HG03354 (cell line): Measurements from ENCODE around the gene NEUROD2.

Experiments used
- ATAC-seq: cut with Tn5 transposase; IDR thresholded peaks from one replicate; pipeline ENCODE4 v1.9.1; 2021; ENCODE audit warnings: mild to moderate bottlenecking; ENCODE audit not compliant: unreplicated experiment, poor library complexity, severe bottlenecking

NEUROD2 gene

DNA sequence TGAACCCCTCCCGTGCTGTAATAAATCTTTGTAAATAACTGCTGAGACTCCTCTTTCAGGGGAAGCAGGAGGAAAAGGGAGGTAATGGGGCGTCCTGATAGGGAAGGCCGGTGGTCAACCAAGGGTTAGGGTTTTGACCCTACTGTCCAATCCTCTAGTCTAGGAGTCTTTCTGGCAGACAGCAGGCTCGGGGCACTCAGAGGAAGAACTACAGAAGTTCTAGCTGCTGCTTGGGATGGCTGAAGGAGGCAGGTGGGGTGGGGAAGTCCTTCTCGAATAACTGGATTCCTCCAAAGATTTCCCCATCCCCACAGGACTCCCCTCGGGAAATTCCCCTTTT lies 28.8 kb upstream of the NEUROD2 start:
- peak; percentile 9 for ATAC-seq

- ATAC-seq, result no peak
Measured at GRCh38 chr17:39635614-39636176, 28.0 kb upstream of the NEUROD2 start.

DNA sequence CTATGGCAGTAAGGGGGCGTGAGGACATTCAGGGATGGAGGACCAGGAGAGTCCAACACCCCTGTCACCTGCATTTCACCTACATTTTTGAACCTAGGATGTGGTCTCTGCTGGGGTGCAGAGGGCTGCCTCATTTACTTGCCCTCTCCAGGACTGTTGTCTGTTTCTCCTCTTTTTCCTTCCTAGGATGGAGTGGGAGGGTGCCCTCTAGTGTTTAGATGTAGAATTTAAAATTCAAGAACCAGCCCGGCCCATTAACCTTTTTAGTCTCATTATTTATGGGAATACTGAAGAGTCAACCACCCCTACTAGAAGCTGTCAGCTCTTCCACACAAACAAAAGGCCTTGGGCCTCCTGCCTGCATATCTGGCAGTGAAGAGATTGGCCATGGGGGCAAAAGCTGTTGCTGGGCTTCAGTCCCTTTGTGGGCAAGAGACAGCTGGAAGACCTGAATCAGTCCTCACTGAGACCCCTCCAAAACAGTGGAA lies 26.7 kb upstream of the NEUROD2 start:
- no peak for ATAC-seq

DNA sequence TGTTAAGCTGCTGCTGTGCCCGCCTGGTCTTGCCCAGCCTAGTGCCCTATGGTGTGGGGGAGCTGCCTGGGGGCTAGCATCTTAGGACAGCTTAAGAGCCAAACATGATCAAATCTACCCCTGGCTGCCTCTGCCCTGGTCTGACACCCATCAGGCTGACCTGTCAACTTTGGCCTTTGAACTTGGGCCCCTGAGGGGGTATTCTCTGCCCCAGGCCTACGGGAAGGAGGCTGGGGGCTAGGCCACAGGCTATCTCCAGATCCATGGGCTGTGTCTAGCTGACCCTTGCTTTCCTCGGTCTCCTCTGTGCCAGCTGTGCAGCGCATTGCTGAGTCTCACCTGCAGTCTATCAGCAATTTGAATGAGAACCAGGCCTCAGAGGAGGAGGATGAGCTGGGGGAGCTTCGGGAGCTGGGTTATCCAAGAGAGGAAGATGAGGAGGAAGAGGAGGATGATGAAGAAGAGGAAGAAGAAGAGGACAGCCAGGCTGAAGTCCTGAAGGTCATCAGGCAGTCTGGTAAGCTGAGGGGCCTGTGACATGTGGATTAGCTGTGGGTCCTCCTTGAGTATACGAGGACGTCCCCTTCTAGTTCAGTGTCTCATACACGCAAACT lies 26.0 kb upstream of the NEUROD2 start:
- no peak for ATAC-seq

- ATAC-seq, result no peak
Measured at GRCh38 chr17:39632153-39632941, 24.6 kb upstream of the NEUROD2 start.

- ATAC-seq, result no peak
Measured at GRCh38 chr17:39631403-39631802, 23.7 kb upstream of the NEUROD2 start.

- no peak for ATAC-seq
Measured at GRCh38 chr17:39629898-39630297, 22.2 kb upstream of the NEUROD2 start.

DNA sequence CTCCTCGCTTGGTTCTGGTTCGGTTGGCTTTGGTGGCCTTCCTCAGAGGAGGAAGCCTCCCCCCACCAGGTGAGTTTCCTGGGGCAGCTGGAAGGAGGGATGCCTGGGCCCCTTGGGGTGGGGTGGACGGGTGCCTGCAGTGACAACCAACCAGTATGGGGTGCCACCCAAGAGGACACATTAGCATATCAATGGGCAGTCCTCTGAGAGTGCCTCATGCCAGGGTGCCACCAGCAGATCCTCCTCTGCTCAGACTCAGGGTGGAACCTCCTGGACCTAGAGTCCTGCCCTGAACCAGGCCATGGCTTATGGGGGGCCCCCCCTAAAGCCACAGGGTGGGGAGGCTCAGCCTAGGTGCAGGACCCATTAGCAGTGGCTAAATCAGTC lies 21.8 kb upstream of the NEUROD2 start:
- ATAC-seq, result no peak

DNA sequence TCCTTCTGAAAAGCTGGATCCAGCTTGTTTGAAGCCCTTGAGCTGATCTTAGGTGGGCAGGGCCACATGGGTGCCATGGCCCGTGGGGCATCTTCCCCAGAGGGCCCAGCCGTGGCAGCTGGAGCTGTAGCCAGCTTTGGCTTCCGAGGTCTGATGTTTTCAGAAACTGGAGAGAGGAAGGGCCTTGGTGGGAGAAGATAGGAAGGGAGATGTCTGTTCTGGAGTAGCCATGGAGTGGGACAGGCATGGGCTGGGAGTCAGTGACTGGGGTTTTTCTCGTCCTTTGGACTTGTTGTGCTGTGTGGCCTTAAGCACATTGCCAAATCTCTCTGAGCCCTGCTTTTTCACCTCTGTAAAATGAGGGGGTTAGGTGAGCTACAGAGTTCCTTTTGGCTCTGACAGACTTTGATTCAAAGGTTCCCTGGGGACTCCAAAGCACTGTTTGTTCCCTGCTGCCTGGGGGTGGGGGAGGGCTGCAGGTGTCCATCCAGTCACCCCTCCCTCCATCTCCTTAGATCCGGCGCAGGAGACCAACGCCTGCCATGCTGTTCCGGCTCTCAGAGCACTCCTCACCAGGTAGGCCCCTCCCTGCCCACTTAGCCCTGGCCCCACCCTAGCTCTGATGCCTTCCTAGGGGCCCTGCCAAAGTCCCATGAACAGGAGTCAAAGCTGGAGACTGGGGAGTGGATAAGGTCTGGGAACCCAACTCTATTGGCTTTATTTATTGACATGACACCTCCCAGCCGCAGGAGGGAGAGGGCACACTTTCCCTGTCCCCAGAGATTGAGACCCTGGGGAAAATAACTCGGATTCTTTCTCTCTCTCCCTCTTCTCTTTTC lies 21.2 kb upstream of the NEUROD2 start:
- no peak for ATAC-seq

DNA sequence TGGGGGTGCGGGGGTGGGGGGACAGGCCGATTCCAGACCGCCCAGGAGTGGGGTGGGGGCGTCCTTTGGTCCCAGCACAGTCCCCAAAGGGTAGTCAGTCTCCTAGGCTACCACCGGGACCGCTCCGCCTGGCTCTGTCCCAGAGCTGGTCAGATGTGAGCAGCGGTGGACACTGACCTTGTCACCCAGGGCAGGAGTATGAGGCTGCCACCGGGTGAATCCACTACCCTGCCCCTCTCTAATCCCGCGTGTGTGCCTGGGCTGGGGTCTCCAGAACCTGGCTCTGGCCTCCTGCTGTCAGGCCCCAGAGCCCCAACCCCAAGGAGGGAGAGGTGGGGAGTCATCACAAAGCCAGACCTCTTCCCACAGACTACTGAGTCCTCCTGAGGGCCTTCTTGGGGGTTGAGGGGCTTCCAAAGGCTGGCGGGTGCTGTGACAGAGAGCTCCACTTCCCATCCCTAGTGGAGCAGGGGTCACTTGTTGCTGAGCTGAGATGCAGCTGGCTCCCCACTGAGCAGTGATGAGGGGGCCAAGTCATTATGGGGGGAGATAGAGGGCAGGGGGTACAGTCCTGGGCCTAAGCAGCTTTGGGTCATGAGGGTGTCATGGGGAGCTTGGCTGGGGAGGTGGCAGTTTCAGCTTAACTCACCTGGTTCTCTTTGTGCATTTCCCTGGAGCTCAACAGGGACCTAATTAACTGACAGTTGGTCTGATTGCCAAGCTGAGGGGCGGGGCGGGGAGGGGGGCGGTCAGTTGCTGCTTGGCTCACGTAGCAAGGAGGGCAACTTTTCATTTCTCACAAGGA lies 20.2 kb upstream of the NEUROD2 start:
- no peak for ATAC-seq

GRCh38 chr17:39627047-39627711 lies 19.5 kb upstream of the NEUROD2 start:
- ATAC-seq, result no peak

DNA sequence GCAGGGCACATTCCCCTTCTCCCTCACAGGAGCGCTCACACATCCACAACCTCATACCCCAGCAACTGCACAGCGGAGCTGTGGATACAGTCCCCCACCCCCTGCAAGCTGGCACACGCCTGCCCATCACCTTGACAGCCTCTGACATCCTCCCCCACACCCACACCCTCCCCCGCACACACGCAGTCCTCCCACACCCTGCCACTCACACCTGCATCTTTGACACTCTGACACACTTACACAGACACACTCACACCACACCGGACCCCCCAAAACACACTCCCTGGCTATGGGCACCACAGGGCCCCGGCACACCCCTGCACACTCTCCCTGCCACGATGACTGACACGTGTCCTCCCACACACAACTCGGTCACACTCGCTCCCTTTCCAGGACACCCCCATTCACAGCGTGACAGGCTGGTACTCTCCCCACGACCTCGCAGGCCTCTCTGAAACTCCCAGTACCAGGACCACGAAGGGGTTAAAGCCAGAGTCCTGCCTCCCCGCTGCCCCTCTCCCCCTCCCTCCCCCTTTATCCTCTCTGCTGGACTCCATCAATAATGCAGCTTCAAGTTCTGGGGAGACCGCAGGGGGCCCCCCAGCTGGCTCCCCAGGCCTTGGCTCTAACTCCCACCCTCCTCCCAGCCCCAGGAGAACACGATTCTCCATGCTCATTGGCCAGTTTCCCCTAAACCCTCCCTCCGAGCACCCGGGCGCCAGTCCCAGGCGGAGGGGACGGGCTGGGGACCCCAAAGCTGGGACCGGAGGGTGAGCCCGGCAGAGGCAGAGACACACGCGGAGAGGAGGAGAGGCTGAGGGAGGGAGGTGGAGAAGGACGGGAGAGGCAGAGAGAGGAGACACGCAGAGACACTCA lies 18.7 kb upstream of the NEUROD2 start, which contains the start of gene PPP1R1B:
Gene PPP1R1B (plus strand): TSS at position 782 of the 876 bp plus-strand sequence. CDS start 441 bp downstream, outside the sequence.
- ATAC-seq, result no peak

GRCh38 chr17:39625198-39625785 lies 17.6 kb upstream of the NEUROD2 start:
- ATAC-seq, result no peak

DNA sequence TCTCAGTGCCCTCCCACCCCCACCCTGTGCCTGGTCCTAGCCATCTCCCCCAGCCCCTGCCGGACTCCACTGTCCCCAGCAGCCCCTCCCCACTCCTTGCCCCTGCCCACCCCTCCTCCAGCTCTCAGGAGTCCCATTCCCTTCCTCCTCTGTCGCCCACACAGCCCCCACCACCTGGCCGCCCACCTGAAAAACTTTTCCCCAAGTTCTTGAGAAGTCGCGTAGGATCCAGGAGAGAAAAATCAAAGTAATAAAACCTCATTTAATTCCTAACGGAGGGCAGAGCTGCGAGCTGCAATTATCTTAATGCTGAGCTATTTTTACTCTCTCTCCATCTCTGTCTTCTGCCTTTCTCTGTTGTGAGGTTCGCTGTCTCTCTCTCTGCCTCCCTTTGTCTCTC lies 16.6 kb upstream of the NEUROD2 start:
- no peak for ATAC-seq

DNA sequence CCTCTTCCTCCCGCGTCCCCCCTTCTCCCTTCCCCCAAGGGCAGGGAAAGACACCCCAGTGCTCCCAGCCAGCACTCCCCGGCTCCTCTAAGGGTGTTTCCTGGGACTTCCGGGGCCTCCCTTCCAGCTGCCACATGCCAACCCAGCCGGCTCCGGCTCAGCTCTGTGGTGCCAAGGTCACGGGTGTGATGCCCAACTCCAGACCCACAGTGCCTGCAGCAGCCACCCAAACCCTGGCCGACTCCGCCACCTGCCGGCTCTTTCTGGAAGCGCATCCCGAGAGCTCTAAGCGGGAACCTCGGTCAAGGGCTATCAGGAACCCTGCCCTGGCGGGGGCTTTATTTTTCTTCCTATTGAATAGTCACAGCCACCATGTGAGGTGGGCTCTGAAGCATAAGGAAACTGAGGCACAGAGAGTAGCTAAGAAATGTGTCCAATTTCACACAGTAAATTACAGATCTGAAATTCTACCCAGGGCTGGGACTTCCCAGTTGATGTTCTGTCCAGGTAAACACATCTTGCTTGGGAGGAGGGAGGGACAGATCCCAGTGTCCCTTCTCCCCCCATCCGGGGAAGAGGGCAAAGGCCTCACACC lies 15.7 kb upstream of the NEUROD2 start:
- peak; percentile 55 for ATAC-seq

DNA sequence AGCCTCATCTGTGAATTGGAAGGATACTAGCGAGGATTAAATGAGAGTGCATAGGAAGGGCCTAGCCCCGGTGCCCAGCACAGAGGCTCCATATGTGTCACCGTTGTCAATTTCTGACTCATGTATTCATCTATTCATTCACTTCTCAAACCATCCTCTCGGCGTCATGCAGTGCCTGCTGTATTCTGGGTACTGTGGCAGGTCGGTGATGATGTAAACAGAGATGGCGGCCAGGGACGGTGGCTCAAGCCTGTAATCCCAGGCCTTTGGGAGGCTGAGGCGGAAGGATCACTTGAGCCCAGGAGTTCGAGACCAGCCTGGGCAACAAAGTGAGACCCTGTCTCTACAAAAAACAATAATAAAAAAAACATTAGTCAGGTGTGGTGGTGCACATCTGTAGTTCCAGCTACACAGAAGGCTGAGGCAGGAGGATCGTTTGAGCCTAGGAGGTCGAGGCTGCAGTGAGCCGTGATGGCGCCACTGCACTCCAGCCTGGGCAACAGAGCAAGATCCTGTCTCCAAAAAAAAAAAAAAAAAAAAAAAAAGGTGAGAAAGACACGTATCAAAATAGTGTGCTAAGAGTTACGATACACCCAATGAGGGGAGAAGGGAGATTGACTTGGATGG lies 14.8 kb upstream of the NEUROD2 start:
- no peak for ATAC-seq
